Esophagus muscularis mucosa (tissue), 4 donors: ENCODE data around the gene KYAT1. TPM values are rescaled to one million over a fixed set of nuclear protein-coding genes. Genes with fewer than 3 reads are reported as not detected.

Experiments
- DNase-seq: peaks from one replicate; pipeline ENCODE4 v3.0.0-alpha.2; 2017; ENCODE audit errors: extremely low spot score
- H3K27ac ChIP-seq, 4 donors: fragments of 200-600 bp; sonication (generic); replicated peaks in 1 of 4; 1 replicate in 3 of 4; 2 replicates in 1 of 4; pipeline ENCODE4 v1.5.1; 2016 to 2019; ENCODE audit warnings: mild to moderate bottlenecking in 1 of 4
- H3K27me3 ChIP-seq, 4 donors: fragments of 200-600 bp; sonication (generic); one replicate each; pipeline versions ENCODE4 v1.5.1 to v1.6.0; 2016 to 2019
- H3K36me3 ChIP-seq, 4 donors: fragments of 200-600 bp; sonication (generic); one replicate each; pipeline ENCODE4 v1.5.1; 2016 to 2019
- H3K4me1 ChIP-seq, 4 donors: fragments of 200-600 bp; sonication (generic); one replicate each; pipeline ENCODE4 v1.5.1; 2016 to 2019
- H3K4me3 ChIP-seq, 4 donors: fragments of 200-600 bp; sonication (generic); 1 replicate in 2 of 4; 2 replicates in 2 of 4; pipeline ENCODE4 v1.5.1; 2016 to 2019; ENCODE audit warnings: mild to moderate bottlenecking in 4 of 4, moderate library complexity in 1 of 4
- H3K9me3 ChIP-seq, 4 donors: fragments of 200-600 bp; sonication (generic); 1 replicate in 3 of 4; 2 replicates in 1 of 4; pipeline ENCODE4 v1.5.1; 2016 to 2019
- CTCF ChIP-seq, 3 experiments: fragments of 200-600 bp in 2 of 3; fragments of 450-650 bp in 1 of 3; sonication (generic) in 2 of 3; IDR thresholded peaks; one replicate each; pipeline ENCODE4 v1.5.1; 2017 to 2019; ENCODE audit warnings: antibody characterized with exemption in 3 of 3, mild to moderate bottlenecking in 2 of 3, moderate library complexity in 1 of 3
- EP300 ChIP-seq: sonication (generic); formaldehyde crosslinking; IDR thresholded peaks from one replicate; pipeline ENCODE4 v1.6.1; 2017; ENCODE audit warnings: antibody characterized with exemption
- POLR2A ChIP-seq: fragments of 450-650 bp; IDR thresholded peaks from one replicate; pipeline ENCODE4 v1.6.1; 2017; ENCODE audit warnings: antibody characterized with exemption, moderate library complexity, mild to moderate bottlenecking, low read depth
- POLR2AphosphoS5 ChIP-seq, 2 donors: sonication (generic); formaldehyde crosslinking; IDR thresholded peaks; one replicate each; pipeline ENCODE4 v1.6.1; 2017; ENCODE audit warnings: antibody characterized with exemption in 2 of 2
- WGBS: methylation state at CpG from one replicate; pipeline ENCODE4 v1.1.5; 2018; 5-methylcytosine and 5-hydroxymethylcytosine counted together
- intact Hi-C: fragments of 100-400 bp; cut with DNase I; formaldehyde crosslinking; loops from one replicate; pipeline ENCODE4 v1.15.1; 2023
- total RNA-seq, 4 donors: library from RNA; depleted of rRNA; stranded (reverse); fragments of >200 nt; gene quantifications; one replicate each; pipeline versions ENCODE4 v1.1.0 to v1.2.1, GENCODE V29; 2016

The KYAT1 gene
- total RNA-seq, 4 donors from 2014 or later = 4.3 to 8.4 (median 6.2) TPM

- intact Hi-C loops = no loop called here
- WGBS = 95% methylated on average over 6 of the region's 6 CpGs
- no peak for TF ChIP-seq POLR2A
- TF ChIP-seq CTCF (IDR thresholded peaks at IDR 0.05) = no peak
- TF ChIP-seq EP300 = no peak
- no peak for TF ChIP-seq POLR2AphosphoS5 (IDR thresholded peaks at IDR 0.05)
- Histone ChIP-seq H3K4me3 (no peak overlapping the region), H3K27ac (no peak overlapping the region), H3K9me3 (no peaks in the 10 kb centered on the region), H3K4me1 (peaks cover 5 to 40% (median 35%) of the 10 kb centered on the region in 4 donors), H3K36me3 (peaks cover 0 to 18% (median 9%) of the 10 kb centered on the region in 4 donors), H3K27me3 (no peaks in the 10 kb centered on the region)
- no peak for DNase-seq
These were observed 96.3 kb downstream of the KYAT1 start for GRCh38 chr9:128785427-128785826.

Other genes with a start within 250 kb of the KYAT1 start
- 10 to 100 TPM; 27.8 to 54.8 (median 39.2) TPM for gene DYNC2I2, start 225.1 kb downstream of the KYAT1 start, total RNA-seq
- gene SET, start 192.7 kb downstream of the KYAT1 start, total RNA-seq = 100 to 1,000 TPM; 170 to 239 (median 205) TPM
- gene PKN3, start 179.4 kb downstream of the KYAT1 start, total RNA-seq = 1 to 10 TPM; 4.0 to 10.0 (median 7.6) TPM
- gene ZDHHC12, start 157.8 kb downstream of the KYAT1 start, total RNA-seq = 10 to 100 TPM; 23.3 to 35.7 (median 29.8) TPM
- 100 to 1,000 TPM in 1 of 4 donors, 10 to 100 TPM in 3; 56.5 to 114 (median 79.4) TPM for gene ZER1, start 110.0 kb downstream of the KYAT1 start, total RNA-seq
- gene TBC1D13, start 94.7 kb downstream of the KYAT1 start, total RNA-seq = 10 to 100 TPM; 12.4 to 20.8 (median 16.1) TPM
- gene ENDOG, start 63.5 kb downstream of the KYAT1 start, total RNA-seq = 10 to 100 TPM; 21.4 to 44.5 (median 37.5) TPM
- gene SPOUT1, start 52.2 kb downstream of the KYAT1 start, total RNA-seq = 10 to 100 TPM; 15.3 to 36.5 (median 19.8) TPM
- gene LRRC8A, start 183 bp upstream of the KYAT1 start, total RNA-seq = 10 to 100 TPM; 39.5 to 94.2 (median 55.6) TPM
- 10 to 100 TPM; 10.4 to 22.3 (median 12.0) TPM for gene PHYHD1, start 39.0 kb upstream of the KYAT1 start, total RNA-seq
- gene DOLK, start 65.7 kb upstream of the KYAT1 start, total RNA-seq = 10 to 100 TPM; 10.4 to 20.7 (median 14.1) TPM
- gene NUP188, start 65.7 kb upstream of the KYAT1 start, total RNA-seq = 10 to 100 TPM; 22.9 to 34.0 (median 29.4) TPM
- gene SH3GLB2, start 146.4 kb upstream of the KYAT1 start, total RNA-seq = 10 to 100 TPM; 71.6 to 92.3 (median 88.5) TPM
- gene MIGA2, start 154.7 kb upstream of the KYAT1 start, total RNA-seq = 10 to 100 TPM; 23.9 to 44.2 (median 32.1) TPM
- 1 to 10 TPM; 3.0 to 5.5 (median 4.3) TPM for gene DOLPP1, start 199.2 kb upstream of the KYAT1 start, total RNA-seq
- 100 to 1,000 TPM in 2 of 4 donors, 10 to 100 TPM in 2; 73.9 to 117 (median 92.2) TPM for gene CRAT, start 228.8 kb upstream of the KYAT1 start, total RNA-seq
- 10 to 100 TPM; 57.7 to 91.9 (median 77.4) TPM for gene PTPA, start 229.5 kb upstream of the KYAT1 start, total RNA-seq